HG03342 (cell line): Measurements from ENCODE around the gene RSU1.
"Not testable (repeated sequence)": the region's sequence is repeated elsewhere in the genome, so short reads cannot be mapped to it uniquely, and the experiment has no call there.

Experiments
- ATAC-seq: cut with Tn5 transposase; IDR thresholded peaks from one replicate; pipeline ENCODE4 v1.9.1; 2021; ENCODE audit warnings: mild to moderate bottlenecking, moderate library complexity; ENCODE audit not compliant: unreplicated experiment

Gene RSU1

DNA sequence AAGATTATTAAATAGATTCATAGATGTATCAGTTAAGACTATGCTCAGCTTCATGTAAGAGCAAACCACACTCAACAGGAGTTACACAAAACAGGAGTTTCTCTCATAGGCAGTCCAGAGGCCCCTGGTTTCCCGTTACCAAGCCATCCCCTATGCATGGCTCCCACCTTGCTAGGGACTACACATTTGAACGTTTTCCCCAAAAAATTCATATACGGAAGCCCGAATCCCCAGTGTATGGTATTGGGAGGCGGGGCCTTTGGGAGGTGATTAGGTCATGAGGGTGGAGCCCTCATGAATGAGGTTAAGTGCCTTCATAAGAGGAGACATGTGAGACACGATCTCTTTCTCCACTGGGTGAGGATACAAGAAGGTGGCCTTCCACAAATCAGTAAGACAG lies 29.1 kb downstream of the RSU1 start:
- ATAC-seq, result no peak

- peak; percentile 77 for ATAC-seq
These were observed 29.8 kb downstream of the RSU1 start for GRCh38 chr10:16787361-16787791.

DNA sequence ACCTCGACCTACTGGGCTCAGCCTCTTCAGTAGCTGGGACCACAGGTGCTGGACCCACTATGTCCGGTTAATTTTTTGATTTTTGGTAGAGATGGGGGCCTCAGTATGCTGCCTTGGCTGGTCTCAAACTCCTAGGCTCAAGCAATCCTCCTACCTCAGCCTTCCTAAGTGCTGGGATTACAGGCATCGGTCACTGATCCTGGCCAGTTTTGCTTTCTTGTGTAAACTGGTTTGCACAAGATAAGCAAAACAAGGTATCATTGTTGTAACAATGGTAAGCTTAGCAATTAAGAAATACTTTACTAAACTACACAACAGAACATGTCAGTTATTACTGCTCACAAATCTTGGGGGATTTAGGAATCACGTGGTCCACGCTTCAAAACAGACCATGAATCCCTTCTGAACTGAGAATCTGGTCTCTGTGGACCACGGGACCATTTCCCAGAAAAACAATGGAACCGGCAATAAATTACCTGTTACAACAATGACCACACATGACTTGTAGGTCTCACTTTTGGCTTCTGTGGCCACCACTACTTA lies 36.8 kb downstream of the RSU1 start:
- no peak for ATAC-seq

DNA sequence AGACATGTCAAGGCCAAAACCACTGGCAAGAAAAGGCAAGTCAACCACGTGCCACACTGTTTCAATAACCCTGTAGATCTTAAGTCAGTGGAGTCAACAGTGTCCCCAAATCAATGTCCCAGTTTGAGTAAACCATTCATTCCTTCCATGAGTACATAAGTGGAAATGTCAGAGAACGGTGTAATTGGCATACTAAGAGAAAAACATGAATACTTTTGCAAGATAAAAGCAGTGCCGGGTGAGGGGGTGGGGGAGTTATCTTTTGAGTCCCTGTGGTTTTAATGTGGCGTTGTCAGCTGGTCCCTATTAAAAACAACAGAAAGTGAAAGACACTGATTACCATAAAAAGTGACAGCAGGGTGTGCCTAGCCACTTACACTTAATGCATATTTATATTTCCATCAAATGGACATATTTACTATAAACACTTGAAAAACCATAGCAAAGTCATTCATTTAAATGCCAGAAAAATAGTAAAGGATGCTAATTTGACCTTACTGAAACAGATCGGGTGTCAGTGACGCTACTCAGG lies 37.8 kb downstream of the RSU1 start:
- ATAC-seq, result peak; percentile 67

- ATAC-seq, result peak; percentile 51
These were observed 39.5 kb downstream of the RSU1 start for GRCh38 chr10:16777473-16778370.

DNA sequence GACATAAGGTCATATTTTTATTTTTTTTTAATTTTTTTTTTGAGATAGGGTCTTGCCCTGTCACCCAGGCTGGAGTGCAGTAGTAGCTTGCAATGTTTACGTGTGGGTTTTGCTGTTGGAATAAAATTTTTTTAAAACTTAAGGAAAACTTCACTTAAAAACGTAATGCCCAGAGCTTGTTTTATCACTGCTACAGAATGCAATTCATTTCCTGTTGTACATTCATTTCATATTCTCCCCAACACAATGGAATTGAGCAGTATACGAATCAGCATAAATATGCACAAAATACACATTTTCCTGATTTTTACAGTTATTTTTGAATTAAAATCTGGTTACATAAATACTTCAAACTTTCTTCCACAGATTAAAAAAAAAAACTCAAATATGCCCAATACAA lies 40.3 kb downstream of the RSU1 start:
- no peak for ATAC-seq

- ATAC-seq, result no peak
These were observed 43.9 kb downstream of the RSU1 start for GRCh38 chr10:16773334-16773733.

DNA sequence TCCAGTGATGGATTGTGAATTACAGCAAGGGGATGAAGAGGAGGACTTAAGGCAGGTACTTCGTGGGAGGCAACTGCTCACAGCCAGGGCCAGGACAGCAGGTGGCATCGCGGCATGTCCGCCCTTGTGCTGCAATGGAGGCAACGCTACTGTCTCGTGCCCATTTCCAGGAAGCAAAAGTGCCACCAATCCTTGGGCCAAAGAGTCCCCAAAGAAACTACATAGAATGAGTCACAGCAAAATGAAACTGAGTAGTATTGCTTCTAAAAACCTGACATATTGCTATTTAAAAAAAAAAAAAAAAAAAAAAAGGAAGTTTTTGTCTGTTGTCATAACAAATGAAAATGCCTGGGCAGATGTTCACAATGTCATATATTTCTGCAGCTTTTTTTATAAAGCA lies 46.6 kb downstream of the RSU1 start:
- ATAC-seq, result peak; percentile 61

GRCh38 chr10:16770141-16770540 lies 47.1 kb downstream of the RSU1 start:
- no peak for ATAC-seq

- ATAC-seq, result no peak
These were observed 47.9 kb downstream of the RSU1 start for GRCh38 chr10:16769331-16769730.

- no peak for ATAC-seq
These were observed 48.5 kb downstream of the RSU1 start for GRCh38 chr10:16768702-16769101.

- peak; percentile 71 for ATAC-seq
These were observed 51.5 kb downstream of the RSU1 start for GRCh38 chr10:16765509-16766375.

DNA sequence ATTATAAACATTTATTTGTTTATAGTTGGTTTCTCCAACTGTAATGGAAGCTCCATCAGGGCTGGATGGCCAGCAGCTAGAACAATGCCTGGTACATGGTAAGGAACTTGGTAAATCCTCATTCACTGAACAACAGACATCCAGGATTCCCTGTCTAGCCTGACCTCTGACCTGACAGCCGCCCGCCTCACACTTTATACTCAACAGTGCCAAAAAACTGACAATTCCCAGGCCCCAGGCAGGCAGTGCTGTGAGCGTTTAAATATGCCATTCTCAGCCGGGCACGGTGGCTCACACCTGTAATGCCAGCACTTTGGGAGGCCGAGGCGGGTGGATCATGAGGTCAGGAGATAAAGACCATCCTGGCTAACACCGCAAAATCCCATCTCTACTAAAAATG lies 55.9 kb downstream of the RSU1 start:
- no peak for ATAC-seq

DNA sequence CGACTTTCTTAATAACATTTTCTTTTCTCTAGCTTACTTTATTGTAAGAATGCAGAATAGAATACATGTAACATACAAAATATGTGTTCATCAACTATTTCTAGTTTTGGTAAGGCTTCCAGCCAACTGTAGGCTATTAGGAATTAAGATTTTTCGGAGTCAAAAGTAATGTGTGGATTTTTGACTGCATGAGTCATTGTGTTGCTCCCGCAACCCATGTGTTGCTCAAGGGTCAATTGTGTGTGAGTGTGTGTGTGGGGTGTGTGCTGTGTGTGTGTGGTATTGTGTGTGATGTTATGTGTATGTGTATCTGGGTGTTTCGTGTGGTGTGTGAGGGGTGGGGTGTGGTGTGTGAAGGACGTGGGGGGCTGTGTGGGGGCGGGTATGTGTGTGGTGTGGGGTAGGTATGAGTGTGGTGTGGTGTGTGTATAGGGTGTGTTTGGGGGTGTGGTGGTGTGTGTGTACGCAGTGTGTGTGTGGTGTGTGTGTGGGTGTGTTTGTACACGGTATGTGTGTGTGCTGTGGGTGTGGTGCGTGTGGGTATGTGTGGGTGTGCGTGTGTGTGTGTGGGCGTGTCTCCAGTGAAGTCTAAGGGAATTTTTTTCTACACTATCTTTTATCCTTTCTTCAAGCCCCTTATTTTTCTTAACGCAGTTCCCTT lies 60.5 kb downstream of the RSU1 start:
- no peak for ATAC-seq

- no peak for ATAC-seq
These were observed 62.5 kb downstream of the RSU1 start for GRCh38 chr10:16754765-16755164.

- ATAC-seq, result not testable (repeated sequence)
These were observed 64.4 kb downstream of the RSU1 start for GRCh38 chr10:16752849-16753248.

DNA sequence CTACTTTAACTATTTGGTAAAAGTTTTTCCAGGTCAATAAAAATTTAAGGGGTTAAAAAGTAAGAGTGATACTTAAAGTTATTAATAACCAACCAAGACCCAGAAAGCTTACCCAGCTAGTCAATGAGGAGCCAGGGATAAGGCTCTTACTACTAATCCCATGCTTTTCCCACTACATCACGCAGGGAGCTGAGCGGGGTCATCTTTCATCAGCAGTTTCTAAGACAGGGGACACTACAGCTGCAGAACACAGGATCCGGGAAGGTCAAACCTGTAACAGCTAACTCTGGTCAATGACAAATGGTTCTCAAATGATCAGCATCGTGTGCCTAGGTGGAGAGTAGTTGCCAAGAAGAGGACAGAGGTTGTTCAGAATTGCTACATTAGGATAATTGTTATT lies 65.1 kb downstream of the RSU1 start:
- ATAC-seq, result no peak

DNA sequence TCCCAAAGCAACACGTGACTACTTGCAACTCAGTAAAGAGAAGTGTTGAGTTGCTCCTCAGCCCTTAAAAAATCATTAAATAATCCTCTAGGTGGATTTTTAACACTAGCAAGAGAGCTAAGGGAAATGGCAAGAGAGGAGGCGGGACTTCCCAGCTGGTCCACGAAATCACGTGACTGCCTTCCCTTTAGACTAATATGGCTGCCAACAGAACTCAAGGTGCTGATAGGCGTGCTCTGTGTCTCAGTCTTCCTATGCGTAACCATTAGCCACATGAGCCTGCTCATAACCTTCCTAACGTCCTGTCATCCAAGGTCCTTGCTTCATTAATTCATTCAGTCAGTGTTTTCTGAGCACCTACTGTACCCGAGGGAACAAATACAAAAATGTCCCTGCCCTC lies 66.0 kb downstream of the RSU1 start:
- ATAC-seq, result no peak

DNA sequence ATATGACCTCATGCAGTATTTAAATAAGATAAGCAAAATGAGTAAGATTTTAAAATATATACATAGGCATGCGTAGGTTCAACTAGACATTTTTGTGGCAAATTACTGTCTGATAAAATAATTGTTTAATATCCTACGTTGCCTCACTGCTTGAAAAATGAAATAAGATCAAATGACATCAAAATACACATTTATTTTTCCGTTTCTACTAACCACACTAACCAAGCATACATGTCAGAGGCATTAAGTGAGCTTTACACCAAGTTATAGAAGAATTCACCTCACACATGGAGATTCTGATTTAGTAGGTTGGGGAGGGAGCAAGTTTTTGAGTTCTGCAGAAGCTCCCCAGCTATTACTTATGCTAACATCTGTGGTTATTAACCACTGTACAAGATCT lies 66.8 kb downstream of the RSU1 start:
- no peak for ATAC-seq

GRCh38 chr10:16748749-16749148 lies 68.5 kb downstream of the RSU1 start:
- ATAC-seq, result no peak

- ATAC-seq, result no peak
These were observed 70.4 kb downstream of the RSU1 start for GRCh38 chr10:16746856-16747255.
